WTC11 (cell line): Measurements from ENCODE around the gene WDR33. TPM values are rescaled to one million over a fixed set of nuclear protein-coding genes. Genes with fewer than 3 reads are reported as not detected.

Source experiments
- ATAC-seq: fragments of 200-7000 bp; cut with Tn5 transposase; 2 replicates; pipeline ENCODE4 v1.10.0; 2021; ENCODE audit warnings: mild to moderate bottlenecking, moderate library complexity
- CTCF ChIA-PET: fragments of 300-600 bp; sonication (Branson Sonifier 250); formaldehyde crosslinking; loops from one replicate; lab custom pipeline; 2021; ENCODE audit warnings: antibody characterized with exemption; lab: Charles Lee
- POLR2A ChIA-PET: fragments of 350-600 bp; sonication (Branson Sonifier 250); formaldehyde crosslinking; loops from one replicate; lab custom pipeline; 2021; ENCODE audit warnings: antibody characterized with exemption; lab: Charles Lee
- DNase-seq: peaks from one replicate; pipeline ENCODE4 v3.0.0; 2021; ENCODE audit warnings: low spot score
- H3K27ac Mint-ChIP-seq: 2 replicates; pipeline ENCODE4 v1.8.0; 2021; ENCODE audit warnings: mixed read lengths
- H3K27me3 Mint-ChIP-seq: 2 replicates; pipeline ENCODE4 v1.8.0; 2021; ENCODE audit warnings: low read depth, mild to moderate bottlenecking, moderate library complexity, mixed read lengths
- H3K36me3 Mint-ChIP-seq: 2 replicates; pipeline ENCODE4 v1.8.0; 2021; ENCODE audit warnings: mixed read lengths
- H3K4me1 Mint-ChIP-seq: 2 replicates; pipeline ENCODE4 v1.8.0; 2022; ENCODE audit warnings: mixed read lengths
- H3K4me3 Mint-ChIP-seq: 2 replicates; pipeline ENCODE4 v1.8.0; 2021; ENCODE audit warnings: mild to moderate bottlenecking, moderate library complexity, mixed read lengths
- H3K9me3 Mint-ChIP-seq: 2 replicates; pipeline ENCODE4 v1.8.0; 2021; ENCODE audit warnings: mixed read lengths
- ESRRA ChIP-seq: sonication (generic); formaldehyde crosslinking; IDR thresholded peaks from 2 replicates; pipeline ENCODE4 v1.8.1; 2022; ENCODE audit warnings: mild to moderate bottlenecking, missing genetic modification reagents, borderline replicate concordance
- FOXP1 ChIP-seq: sonication (generic); formaldehyde crosslinking; IDR thresholded peaks from 2 replicates; pipeline ENCODE4 v1.8.0; 2022; ENCODE audit warnings: missing genetic modification reagents, mild to moderate bottlenecking, moderate library complexity, borderline replicate concordance
- SMAD3 ChIP-seq: sonication (generic); formaldehyde crosslinking; IDR thresholded peaks from 2 replicates; pipeline ENCODE4 v1.8.0; 2022; ENCODE audit warnings: missing genetic modification reagents, mild to moderate bottlenecking, borderline replicate concordance
- ZBTB21 ChIP-seq: sonication (generic); formaldehyde crosslinking; IDR thresholded peaks from 2 replicates; pipeline ENCODE4 v1.8.1; 2023; ENCODE audit warnings: mild to moderate bottlenecking, missing genetic modification reagents, borderline replicate concordance
- ZNF138 ChIP-seq: sonication (generic); formaldehyde crosslinking; conservative IDR thresholded peaks from 2 replicates; pipeline ENCODE4 v1.8.1; 2022; ENCODE audit warnings: mild to moderate bottlenecking, moderate library complexity, missing genetic modification reagents
- ZNF232 ChIP-seq: sonication (generic); formaldehyde crosslinking; IDR thresholded peaks from 2 replicates; pipeline ENCODE4 v1.8.0; 2022; ENCODE audit warnings: mild to moderate bottlenecking, missing genetic modification reagents
- ZNF423 ChIP-seq: fragments of 250-450 bp; sonication (Bioruptor Pico); IDR thresholded peaks from 2 replicates; pipeline ENCODE4 v2.1.2; 2022; ENCODE audit warnings: mild to moderate bottlenecking, moderate library complexity
- total RNA-seq: library from RNA; stranded (reverse); gene quantifications from 3 replicates; pipeline ENCODE4 v1.2.3, GENCODE V29; 2021
- TF ChIP-seq, protein P1 (sequence below): sonication (generic); formaldehyde crosslinking; IDR thresholded peaks from 2 replicates; pipeline ENCODE4 v1.8.1; 2023; ENCODE audit warnings: mild to moderate bottlenecking, missing genetic modification reagents, borderline replicate concordance
- TF ChIP-seq, protein P2 (sequence below): sonication (generic); formaldehyde crosslinking; IDR thresholded peaks from 2 replicates; pipeline ENCODE4 v1.8.1; 2022; ENCODE audit warnings: mild to moderate bottlenecking, moderate library complexity, missing genetic modification reagents
- TF ChIP-seq, protein P3 (sequence below): sonication (generic); formaldehyde crosslinking; IDR thresholded peaks from 2 replicates; pipeline ENCODE4 v1.8.1; 2023; ENCODE audit warnings: mild to moderate bottlenecking, missing genetic modification reagents
- TF ChIP-seq, protein P4 (sequence below): sonication (generic); formaldehyde crosslinking; IDR thresholded peaks from 2 replicates; pipeline ENCODE4 v1.8.1; 2022; ENCODE audit warnings: missing genetic modification reagents, borderline replicate concordance

The WDR33 gene
- total RNA-seq, 1 experiment from 2014 or later: 67.1 TPM

DNA sequence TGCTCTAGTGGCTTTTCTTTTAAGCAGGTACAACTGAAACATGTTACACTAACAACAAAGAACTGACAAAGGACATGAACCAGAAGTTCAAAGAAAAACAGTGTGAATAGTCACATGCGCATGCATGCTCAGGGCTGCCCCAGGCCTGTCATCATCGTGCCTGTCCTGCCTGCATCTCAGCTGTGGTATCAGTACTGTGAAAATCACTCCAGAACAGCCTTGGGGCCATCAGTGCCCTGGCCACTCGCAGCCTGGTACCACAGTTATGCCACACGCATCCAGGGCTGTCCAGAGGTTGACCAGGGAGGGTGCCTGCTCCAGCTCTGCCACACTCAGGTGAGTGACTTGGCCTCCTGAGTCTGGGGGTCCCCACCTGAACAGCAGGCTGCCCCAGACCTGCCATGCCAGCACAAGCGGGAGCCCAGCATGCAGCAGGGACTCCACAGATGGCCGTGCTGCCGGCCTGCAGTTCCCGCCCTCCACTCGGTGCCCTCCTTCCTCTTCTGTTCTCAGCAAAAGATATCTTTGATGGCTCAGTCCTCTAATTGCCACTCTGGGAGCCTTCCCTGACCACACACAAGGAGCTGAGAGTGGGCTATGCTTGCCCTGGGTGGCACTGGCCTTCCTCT is 147.9 kb downstream of the WDR33 start:
- no peak overlapping the region for H3K27ac Mint-ChIP-seq
- H3K36me3 Mint-ChIP-seq: no peaks in the 10 kb centered on the region
- ChIA-PET POLR2A (no interaction called here), CTCF (interaction anchor here (1.5 to 4.1 kb wide), 4 partner anchors 13 to 72 kb away, joined by 6 to 19 read pairs (median 8); partner anchors contain the start of gene LIMS2)
- H3K4me1 Mint-ChIP-seq: peaks cover 3% of the 10 kb centered on the region
- no peak for ATAC-seq
- peaks cover 35% of the 10 kb centered on the region for H3K27me3 Mint-ChIP-seq
- H3K4me3 Mint-ChIP-seq: no peak overlapping the region
- DNase-seq: no peak
- peaks cover 9% of the 10 kb centered on the region for H3K9me3 Mint-ChIP-seq
- no peak for TF ChIP-seq ZNF423 (CRISPR knock-in tag)
- no peak for TF ChIP-seq ESRRA (CRISPR knock-in tag)
- TF ChIP-seq, protein P1, sequence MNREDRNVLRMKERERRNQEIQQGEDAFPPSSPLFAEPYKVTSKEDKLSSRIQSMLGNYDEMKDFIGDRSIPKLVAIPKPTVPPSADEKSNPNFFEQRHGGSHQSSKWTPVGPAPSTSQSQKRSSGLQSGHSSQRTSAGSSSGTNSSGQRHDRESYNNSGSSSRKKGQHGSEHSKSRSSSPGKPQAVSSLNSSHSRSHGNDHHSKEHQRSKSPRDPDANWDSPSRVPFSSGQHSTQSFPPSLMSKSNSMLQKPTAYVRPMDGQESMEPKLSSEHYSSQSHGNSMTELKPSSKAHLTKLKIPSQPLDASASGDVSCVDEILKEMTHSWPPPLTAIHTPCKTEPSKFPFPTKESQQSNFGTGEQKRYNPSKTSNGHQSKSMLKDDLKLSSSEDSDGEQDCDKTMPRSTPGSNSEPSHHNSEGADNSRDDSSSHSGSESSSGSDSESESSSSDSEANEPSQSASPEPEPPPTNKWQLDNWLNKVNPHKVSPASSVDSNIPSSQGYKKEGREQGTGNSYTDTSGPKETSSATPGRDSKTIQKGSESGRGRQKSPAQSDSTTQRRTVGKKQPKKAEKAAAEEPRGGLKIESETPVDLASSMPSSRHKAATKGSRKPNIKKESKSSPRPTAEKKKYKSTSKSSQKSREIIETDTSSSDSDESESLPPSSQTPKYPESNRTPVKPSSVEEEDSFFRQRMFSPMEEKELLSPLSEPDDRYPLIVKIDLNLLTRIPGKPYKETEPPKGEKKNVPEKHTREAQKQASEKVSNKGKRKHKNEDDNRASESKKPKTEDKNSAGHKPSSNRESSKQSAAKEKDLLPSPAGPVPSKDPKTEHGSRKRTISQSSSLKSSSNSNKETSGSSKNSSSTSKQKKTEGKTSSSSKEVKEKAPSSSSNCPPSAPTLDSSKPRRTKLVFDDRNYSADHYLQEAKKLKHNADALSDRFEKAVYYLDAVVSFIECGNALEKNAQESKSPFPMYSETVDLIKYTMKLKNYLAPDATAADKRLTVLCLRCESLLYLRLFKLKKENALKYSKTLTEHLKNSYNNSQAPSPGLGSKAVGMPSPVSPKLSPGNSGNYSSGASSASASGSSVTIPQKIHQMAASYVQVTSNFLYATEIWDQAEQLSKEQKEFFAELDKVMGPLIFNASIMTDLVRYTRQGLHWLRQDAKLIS (CRISPR knock-in tag): no peak
- TF ChIP-seq ZNF232 (CRISPR knock-in tag): no peak
- no peak for TF ChIP-seq ZBTB21 (CRISPR knock-in tag)
- TF ChIP-seq, protein P2, sequence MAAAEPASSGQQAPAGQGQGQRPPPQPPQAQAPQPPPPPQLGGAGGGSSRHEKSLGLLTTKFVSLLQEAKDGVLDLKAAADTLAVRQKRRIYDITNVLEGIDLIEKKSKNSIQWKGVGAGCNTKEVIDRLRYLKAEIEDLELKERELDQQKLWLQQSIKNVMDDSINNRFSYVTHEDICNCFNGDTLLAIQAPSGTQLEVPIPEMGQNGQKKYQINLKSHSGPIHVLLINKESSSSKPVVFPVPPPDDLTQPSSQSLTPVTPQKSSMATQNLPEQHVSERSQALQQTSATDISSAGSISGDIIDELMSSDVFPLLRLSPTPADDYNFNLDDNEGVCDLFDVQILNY (CRISPR knock-in tag): no peak

DNA sequence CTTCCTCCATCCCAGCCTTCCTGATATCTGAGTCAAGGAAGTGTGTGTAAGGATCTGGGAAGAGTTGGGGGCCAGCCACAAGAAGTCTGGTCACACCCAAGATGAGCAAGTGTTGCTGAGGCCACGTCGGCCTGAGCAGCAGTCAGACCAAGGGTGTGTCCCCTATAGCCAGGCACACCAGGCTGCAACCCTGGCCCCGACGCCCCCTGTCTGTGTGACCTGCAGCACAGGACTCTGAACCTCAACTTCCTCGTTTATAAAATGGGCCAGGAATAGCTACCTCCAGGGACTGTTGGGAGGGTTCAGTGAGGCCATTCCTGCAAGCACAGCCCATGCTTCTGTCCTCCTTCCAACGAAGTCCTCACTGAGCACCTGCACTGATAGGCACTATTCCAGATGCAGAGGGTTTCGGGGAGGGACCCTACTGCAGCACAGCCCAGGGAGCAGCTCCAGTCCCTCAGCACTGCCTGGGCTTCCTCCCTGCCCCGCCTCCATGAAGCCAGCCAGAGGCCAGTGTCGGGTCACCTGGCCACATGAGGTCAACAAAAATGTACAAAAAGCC is 148.9 kb downstream of the WDR33 start:
- TF ChIP-seq, protein P1 (CRISPR knock-in tag): no peak
- TF ChIP-seq FOXP1 (CRISPR knock-in tag) (no peak), ZNF138 (CRISPR knock-in tag) (no peak), SMAD3 (CRISPR knock-in tag) (no peak)
- TF ChIP-seq, protein P3, sequence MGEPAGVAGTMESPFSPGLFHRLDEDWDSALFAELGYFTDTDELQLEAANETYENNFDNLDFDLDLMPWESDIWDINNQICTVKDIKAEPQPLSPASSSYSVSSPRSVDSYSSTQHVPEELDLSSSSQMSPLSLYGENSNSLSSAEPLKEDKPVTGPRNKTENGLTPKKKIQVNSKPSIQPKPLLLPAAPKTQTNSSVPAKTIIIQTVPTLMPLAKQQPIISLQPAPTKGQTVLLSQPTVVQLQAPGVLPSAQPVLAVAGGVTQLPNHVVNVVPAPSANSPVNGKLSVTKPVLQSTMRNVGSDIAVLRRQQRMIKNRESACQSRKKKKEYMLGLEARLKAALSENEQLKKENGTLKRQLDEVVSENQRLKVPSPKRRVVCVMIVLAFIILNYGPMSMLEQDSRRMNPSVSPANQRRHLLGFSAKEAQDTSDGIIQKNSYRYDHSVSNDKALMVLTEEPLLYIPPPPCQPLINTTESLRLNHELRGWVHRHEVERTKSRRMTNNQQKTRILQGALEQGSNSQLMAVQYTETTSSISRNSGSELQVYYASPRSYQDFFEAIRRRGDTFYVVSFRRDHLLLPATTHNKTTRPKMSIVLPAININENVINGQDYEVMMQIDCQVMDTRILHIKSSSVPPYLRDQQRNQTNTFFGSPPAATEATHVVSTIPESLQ (CRISPR knock-in tag): no peak
- TF ChIP-seq, protein P4, sequence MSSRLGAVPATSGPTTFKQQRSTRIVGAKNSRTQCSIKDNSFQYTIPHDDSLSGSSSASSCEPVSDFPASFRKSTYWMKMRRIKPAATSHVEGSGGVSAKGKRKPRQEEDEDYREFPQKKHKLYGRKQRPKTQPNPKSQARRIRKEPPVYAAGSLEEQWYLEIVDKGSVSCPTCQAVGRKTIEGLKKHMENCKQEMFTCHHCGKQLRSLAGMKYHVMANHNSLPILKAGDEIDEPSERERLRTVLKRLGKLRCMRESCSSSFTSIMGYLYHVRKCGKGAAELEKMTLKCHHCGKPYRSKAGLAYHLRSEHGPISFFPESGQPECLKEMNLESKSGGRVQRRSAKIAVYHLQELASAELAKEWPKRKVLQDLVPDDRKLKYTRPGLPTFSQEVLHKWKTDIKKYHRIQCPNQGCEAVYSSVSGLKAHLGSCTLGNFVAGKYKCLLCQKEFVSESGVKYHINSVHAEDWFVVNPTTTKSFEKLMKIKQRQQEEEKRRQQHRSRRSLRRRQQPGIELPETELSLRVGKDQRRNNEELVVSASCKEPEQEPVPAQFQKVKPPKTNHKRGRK: no peak
- H3K4me3 Mint-ChIP-seq: no peak overlapping the region
- no peak overlapping the region for H3K27ac Mint-ChIP-seq
- H3K4me1 Mint-ChIP-seq: peaks cover 3% of the 10 kb centered on the region
- ATAC-seq: peak; percentile 9; the same call in 1 of the 2 replicates
- H3K9me3 Mint-ChIP-seq: peaks cover 9% of the 10 kb centered on the region
- H3K27me3 Mint-ChIP-seq: peaks cover 35% of the 10 kb centered on the region
- DNase-seq: peak; percentile 11
- H3K36me3 Mint-ChIP-seq: no peaks in the 10 kb centered on the region
- POLR2A ChIA-PET: no interaction called here
- CTCF ChIA-PET: interaction anchor here (0.8 to 4.1 kb wide), 7 partner anchors 12 to 71 kb away, joined by 3 to 19 read pairs (median 5); partner anchors contain the start of gene LIMS2
